Ecto neural progenitor cell (in vitro differentiated cells): ENCODE data around the gene UCK1.
"Not testable (repeated sequence)": the region's sequence is repeated elsewhere in the genome, so short reads cannot be mapped to it uniquely, and the experiment has no call there.

Experiments used
- DNase-seq: peaks from one replicate; pipeline ENCODE4 v3.0.0-alpha.2; 2018; ENCODE audit warnings: low spot score

Gene UCK1

GRCh38 chr9:131554087-131554842 lies 23.2 kb upstream of the UCK1 start:
- no peak for DNase-seq

- DNase-seq: no peak
Observed at GRCh38 chr9:131552030-131552429, 21.0 kb upstream of the UCK1 start.

GRCh38 chr9:131550465-131550864 lies 19.4 kb upstream of the UCK1 start:
- DNase-seq: not testable (repeated sequence)

GRCh38 chr9:131549186-131549585 lies 18.1 kb upstream of the UCK1 start:
- not testable (repeated sequence) for DNase-seq

- no peak for DNase-seq
Observed at GRCh38 chr9:131546336-131547084, 15.4 kb upstream of the UCK1 start.

GRCh38 chr9:131545786-131546335 lies 14.8 kb upstream of the UCK1 start:
- DNase-seq: no peak

- DNase-seq: peak; percentile 47
Observed at GRCh38 chr9:131545003-131545785, 14.1 kb upstream of the UCK1 start, which contains the start of gene PRRT1B. Gene PRRT1B (plus strand): TSS chr9:131545523. CDS start chr9:131545616, 93 bp downstream.

- no peak for DNase-seq
Observed at GRCh38 chr9:131543141-131543540, 12.1 kb upstream of the UCK1 start.

GRCh38 chr9:131539223-131539923 lies 8.3 kb upstream of the UCK1 start:
- DNase-seq: no peak

GRCh38 chr9:131537946-131538345 lies 6.9 kb upstream of the UCK1 start:
- DNase-seq: no peak

GRCh38 chr9:131534721-131535237 lies 3.7 kb upstream of the UCK1 start:
- DNase-seq: no peak

GRCh38 chr9:131530546-131530919 lies 530 bp downstream of the UCK1 start:
- DNase-seq: peak; percentile 62

- no peak for DNase-seq
Observed at GRCh38 chr9:131529597-131530545, 1.2 kb downstream of the UCK1 start.

GRCh38 chr9:131528886-131529505 lies 2.1 kb downstream of the UCK1 start:
- DNase-seq: no peak

GRCh38 chr9:131528186-131528585 lies 2.9 kb downstream of the UCK1 start:
- no peak for DNase-seq

- DNase-seq: no peak
Observed at GRCh38 chr9:131525643-131526565, 5.2 kb downstream of the UCK1 start.

- DNase-seq: no peak
Observed at GRCh38 chr9:131524665-131525315, 6.3 kb downstream of the UCK1 start.
